ENCODE measurements around the gene OSM.
"Not testable (repeated sequence)": the region's sequence is repeated elsewhere in the genome, so short reads cannot be mapped to it uniquely, and the experiment has no call there.

The OSM gene

DNA sequence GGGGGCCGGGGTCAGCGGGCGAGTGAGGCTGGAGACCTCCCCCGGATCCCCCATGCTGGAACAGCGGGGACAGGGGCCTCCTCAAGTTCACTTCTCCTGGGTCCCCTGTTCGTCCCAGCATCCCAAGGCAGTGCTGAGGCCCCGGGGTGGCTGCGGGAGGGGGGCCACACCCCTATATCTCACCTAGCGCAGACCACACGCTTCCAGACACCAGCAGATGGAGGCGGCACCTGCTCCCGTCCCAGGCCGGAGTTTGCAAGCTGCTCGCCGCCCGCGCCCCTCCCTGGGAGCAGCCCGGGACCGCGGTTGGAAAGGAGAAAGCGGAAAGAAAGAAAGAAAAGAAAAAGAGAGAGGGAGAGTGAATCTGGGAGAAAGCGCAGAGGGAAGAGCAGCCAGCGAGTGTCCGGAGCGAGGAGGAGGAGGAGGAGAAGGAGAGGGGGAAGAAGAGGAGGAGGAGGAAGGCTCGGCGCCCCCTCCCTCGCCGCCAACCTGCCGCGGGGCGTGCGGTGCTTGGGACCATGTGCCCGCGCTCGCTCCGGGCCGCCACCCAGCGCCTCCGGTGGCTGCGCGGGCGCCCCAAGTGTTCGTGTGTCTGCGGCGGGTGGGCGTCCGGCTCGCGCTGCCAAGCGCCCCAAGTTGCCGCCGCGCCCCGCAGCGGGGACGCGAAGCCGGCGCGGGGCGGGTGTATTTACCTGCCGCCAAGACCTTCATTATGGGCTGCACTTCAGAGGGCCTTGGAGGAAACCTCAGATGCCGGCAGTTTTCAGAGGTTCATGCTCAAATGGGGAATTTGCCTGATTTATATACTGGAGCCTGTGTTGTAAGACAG is 20.5 kb downstream of the OSM start, which contains the start of gene LIF:
TSS of gene LIF (minus strand) at position 775 of the 829 bp plus-strand sequence. CDS start at position 711, 64 bp downstream.
- DNase-seq (ENCODE audit: low read depth in 1 of 2, low spot score in 1 of 2) = peak in 1 of 2 donors; percentile 30

DNA sequence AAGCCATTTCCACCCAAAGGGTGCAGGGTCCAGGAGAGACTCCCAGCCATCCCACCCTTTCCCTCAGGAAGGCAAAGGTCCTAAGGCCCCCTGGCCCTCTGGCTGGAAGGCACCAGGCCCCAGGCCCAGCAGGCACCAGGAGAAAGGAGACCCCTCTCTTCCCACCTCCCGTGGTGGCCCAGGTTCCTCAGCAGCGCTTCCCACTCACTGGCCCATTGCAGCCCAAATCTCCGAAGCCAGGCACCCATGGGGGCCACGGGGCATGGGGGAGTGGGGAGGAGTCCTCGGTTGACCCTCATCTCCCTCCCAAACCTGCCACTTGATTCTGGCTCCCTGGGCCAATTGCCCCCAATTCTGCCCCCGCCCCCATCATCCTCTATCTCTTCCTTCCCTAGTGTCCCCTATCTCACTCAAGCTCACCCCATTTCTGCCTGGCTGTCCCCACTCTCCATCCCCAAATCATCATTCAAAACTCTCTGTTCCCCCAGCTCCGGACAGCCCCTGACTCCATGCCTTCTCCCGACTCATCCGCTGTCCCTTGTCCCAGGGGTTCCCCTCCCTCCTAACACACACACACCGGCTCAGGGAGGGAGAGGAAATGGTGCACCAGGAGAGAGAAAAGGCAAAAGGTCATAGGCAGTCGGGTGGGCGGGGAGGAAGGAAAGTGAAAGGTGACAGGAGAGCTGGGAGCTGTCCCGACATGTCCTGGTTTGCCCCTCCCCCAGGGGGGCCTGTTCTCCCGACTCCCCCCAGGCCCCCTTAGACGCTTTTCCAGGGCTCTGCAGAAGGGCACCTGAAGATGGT is 21.3 kb downstream of the OSM start:
- DNase-seq (ENCODE audit: low read depth in 1 of 2, low spot score in 1 of 2) = no peak

DNA sequence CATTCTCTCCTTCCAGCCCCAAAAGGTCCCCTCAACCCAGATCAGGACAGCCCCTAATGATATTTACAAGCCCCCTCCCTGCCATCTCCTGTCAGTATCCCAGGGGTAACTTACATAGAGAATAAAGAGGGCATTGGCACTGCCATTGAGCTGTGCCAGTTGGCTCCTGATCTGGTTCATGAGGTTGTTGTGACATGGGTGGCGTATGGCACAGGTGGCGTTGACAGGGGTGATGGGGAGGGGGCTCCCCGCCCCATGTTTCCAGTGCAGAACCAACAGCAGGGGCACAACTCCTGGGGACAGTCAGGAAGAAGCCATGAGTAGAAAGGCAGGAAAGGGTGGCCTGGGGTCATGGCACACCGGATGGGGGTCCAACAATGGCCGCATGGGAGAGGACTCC is 22.0 kb downstream of the OSM start:
- DNase-seq (ENCODE audit: low read depth in 1 of 2, low spot score in 1 of 2) = no peak

DNA sequence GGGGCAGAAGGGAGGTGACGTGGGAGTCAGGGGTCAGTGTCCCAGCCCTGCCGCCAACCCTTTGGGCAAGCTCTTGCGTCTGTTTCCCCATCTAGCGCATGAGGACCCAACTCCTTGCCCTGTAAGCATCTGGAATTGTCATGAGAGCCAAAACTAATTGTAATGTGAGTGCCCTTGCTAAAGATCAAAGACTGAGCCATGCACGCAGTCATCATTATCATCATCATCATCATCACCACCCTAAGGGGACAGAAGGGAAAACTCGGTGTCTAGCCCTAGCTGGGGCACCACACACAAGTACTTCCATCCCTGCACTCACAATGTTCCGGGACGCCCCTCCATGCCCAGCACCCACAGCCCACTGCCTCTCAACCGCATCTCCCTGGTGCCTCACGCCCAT is 22.6 kb downstream of the OSM start:
- no peak for DNase-seq (ENCODE audit: low read depth in 1 of 2, low spot score in 1 of 2)

DNA sequence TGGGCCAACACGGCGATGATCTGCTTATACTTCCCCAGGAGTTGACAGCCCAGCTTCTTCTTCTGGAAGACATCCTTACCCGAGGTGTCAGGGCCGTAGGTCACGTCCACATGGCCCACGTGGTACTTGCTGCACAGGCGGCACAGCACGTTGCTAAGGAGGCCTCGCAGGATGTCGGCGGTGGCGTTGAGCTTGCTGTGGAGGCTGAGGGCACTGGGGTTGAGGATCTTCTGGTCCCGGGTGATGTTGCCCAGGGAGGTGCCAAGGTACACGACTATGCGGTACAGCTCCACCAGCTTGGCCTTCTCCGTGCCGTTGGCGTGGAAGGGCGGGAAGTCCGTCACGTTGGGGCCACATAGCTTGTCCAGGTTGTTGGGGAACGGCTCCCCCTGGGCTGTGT is 23.0 kb downstream of the OSM start:
- DNase-seq (ENCODE audit: low read depth in 1 of 2, low spot score in 1 of 2) = no peak

DNA sequence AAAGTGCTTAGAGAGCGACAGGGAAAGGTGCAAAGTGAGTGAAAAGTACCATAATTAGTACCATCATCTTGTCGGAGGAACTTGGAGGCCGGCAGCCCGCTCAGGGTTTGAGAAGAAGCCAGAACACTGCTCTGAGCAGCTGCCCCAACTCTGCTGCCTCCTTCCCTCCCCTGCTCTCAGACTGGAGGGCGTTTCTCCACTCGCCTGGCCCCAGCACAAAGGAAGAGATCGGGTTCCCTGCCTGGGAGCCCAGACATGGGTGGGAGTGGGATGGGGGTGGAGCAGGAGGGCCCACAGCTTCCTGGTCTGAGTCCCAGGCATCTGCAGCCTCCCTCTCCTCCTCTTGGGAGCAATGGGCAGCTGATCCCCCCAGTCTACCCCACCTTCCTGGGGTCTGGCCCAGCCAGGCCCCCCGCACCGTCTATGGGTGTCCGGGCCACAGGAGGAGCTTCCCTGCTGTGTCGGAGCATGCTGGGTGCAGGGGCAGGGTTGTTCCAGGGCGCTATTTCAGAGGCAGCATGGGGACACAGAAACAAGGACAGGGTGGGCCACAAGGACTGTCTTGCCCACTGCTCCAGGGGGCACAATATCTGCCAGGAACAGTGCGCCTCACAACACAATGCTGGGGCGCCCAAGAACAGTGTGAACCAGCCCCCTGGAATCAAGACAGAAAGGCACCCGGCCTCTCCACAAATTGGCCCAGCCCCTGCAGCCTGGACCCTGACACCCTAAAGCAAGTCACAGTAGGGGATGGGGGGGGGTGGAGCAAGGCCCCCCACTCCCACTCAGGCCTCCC is 24.9 kb downstream of the OSM start:
- DNase-seq (ENCODE audit: low read depth in 1 of 2, low spot score in 1 of 2) = no peak

DNA sequence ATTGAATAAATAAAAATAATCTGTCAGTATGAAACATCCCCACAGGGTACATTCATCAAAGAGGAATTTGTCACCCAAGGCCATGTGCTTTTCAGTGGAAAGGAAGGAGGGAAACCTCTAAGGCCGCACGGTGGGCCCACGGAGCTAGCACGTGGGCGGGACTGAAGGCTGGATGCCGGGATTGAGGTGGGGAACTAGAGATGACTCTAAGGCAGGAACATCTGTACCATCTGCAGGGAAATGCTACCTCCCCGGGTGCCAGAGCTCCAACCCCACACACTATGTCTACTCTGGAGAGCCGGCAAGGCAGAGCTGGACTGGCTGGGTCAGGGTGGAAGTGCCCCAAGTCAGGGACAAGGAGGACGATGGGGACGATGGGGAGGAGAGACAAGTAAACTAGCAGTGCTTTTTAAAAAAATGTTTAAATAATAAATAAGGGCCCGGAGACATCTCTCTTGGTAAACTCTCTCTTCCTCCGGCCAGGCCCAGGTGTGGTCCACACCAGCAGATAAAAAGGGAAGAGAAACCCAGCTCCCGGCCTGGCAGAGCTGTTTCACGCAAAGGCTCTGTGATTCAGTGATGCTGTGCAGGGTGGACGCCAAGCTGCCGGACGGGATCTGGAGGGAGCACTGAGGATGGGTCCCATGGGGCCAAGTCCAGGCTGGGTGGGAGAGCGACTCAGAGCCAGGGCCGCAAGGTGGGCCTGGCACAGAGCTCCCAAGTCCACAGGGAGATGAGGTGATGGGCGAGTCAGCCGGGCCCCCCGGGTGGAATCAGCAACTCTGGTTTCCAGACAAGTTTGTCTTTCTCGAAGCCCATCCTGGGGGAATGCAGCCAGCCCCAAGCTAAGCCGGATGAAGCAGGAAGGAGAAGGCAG is 25.9 kb downstream of the OSM start:
- DNase-seq (ENCODE audit: low read depth in 1 of 2, low spot score in 1 of 2) = no peak

DNA sequence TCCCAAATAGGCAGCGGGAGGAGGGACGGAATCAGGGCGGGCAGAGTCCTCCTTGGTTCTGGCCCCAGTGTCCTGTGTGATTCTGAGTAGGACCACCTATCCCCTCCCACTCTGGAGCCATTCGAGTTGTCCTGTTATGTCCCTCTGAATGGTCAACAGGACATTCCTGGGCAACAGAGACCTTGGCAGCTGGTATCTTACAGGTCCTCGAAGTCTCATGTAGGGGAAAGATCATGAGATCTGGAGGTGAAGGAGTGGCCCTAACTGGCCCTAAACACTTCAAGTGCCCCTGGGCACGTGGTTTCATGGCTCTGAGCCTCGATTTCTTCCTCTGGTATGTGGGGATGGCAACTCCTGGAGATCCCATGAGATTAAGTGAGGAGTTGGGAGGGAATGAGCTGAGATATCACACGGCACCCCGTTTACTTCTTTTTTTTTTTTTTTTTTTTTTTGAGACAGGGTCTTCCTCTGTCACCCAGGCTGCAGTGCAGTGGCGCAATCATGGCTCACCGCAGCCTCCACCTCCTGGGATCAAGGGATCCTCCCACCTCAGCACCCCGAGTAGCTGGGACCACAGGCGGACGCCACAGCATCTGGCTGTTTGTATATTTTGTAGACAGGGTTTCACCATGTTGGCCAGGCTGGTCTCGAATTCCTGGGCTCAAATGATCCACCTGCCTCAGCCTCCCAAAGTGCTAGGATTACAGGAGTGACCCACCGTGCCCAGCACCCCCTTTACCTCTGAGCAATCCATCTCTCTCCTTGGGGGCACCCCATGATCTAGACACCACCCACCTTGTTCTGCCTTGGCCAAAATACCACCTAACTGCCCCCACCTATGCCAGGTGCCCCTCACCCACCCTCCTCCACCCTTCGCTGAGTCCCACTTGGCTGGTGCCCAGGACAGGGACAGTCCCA is 26.9 kb downstream of the OSM start:
- no peak for DNase-seq (ENCODE audit: low read depth in 1 of 2, low spot score in 1 of 2)

DNA sequence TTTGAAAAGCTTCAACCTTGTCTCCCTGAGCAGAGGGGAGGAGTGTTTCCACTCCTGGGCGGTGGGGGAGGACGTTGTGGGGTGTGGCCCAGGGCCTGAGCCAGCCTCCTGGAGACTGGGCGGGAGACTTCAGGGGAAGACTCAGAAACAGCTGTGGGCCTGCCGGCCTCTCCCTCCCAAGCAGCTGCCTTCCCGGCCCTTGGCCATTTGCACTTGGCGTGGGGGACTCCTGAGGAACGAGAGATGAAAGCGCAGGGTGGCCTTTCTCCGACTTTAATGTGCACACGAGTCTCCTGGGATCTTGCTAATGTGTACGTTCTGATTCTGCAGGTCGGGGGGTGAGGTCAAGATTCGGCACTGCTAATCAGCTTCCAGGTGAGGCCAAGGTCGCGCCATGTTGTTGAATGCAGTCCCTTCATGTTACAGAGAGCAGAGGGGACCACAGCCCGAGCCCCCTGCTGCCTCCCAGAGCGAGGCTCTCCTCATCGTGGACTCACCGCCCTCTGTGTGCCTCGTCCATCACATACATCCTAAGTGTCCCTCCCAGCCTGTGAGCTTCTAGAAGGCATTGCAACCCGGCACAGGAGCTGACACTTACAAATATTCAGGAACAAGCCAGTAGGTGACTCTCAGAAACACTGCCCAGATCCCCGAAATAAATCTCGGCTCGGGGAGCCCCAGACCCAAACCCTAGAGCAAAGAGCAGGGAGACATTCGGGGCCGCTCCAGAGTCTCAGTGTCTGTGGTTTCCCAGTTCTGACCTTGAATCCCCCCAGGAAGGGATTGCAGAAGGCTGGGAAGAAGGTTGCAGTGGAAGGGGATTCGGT is 27.8 kb downstream of the OSM start:
- no peak for DNase-seq (ENCODE audit: low read depth in 1 of 2, low spot score in 1 of 2)

DNA sequence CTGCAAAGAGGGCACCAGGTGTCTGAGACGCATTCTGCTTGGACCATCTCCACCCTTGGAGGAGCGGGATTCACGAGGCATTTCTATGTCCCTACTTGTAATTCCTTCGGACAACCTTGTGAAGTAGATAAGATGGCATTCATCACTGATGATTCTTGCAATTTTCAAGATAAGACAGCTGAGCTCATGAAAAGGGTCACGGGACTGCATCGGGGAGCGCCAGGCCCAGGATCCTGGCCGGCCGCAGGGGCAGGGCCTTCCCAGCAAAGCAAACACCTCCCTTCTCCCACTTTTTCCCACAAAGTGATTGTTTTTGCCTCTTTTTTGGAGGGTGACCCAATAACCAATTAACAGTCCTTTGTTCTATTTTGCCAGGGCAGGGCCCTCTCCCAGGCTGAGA is 28.5 kb downstream of the OSM start:
- no peak for DNase-seq (ENCODE audit: low read depth in 1 of 2, low spot score in 1 of 2)

DNA sequence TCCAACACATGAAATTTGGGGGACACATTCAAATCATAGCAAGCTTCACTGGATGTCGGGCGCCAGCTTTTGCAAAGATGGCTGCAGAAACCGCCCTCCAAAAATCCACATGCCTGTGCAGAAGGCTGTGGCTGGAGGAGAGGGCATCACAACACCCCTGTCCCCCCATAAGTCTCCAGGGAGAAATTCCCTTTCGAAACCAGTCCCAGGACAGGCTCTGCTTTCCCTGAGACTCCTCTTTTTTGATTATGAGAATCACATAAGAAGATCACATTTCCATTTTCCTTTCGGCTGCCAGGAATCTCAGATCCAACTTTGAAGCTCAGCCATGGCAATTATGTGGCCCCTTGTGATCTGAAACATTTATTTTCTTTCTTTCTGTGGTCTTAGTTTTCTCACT is 29.8 kb downstream of the OSM start:
- DNase-seq (ENCODE audit: low read depth in 1 of 2, low spot score in 1 of 2) = no peak

DNA sequence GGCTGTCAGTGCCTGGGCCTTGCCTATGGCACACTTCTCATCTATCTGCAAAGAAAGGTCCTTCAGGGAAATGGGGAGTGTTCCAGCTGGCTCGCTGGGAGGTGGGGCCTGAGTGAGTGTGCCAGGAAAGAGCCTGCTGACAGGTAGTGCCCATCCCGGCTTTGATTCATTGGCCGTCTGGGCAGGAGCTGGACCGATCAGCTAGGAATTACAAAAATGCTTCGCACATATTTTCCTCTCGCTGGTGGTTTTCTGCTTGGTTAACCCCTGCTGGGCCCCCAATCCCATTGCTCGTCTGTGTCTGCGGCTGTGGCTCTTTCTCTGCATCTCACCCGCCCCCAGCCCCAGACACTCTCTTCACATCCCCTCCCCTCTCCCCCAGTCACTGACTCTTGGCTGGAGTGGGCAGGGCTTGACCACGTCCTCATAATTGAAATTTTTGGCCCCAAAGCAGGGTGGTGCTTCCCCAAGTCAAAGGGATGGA is 30.9 kb downstream of the OSM start:
- no peak for DNase-seq (ENCODE audit: low read depth in 1 of 2, low spot score in 1 of 2)

DNA sequence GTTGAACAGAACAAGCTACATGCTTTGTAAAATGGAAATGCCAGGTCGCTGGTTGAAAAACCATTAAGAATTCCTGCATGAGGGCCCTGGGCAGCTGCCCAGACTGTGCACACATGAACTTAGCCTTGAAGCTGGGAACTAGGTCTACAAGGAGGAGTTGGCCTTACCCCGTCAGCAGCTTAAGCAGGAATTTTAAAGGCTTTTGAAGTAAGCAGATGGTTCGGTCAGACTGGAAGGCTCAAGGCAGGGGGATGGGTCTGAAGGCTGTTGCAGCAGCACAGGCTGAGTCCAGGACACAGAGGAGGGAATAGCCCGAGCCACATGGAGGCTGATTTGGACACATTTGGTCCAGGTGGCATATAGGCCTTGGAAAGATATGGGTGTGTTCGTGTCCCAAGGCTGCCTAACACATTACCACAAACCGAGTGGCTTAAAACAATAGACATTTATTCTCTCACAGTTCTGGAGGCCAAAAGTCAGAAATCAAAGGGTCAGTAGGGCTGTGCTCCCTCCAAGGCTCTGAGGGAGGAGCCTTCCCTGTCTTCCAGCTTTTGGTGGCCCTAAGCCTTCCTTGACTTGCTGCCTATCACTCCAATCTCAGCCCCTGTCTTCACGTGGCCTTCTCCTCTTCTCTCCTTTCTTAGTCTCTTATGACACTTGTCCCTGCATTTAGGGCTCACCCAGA is 31.7 kb downstream of the OSM start:
- no peak for DNase-seq (ENCODE audit: low read depth in 1 of 2, low spot score in 1 of 2)

DNA sequence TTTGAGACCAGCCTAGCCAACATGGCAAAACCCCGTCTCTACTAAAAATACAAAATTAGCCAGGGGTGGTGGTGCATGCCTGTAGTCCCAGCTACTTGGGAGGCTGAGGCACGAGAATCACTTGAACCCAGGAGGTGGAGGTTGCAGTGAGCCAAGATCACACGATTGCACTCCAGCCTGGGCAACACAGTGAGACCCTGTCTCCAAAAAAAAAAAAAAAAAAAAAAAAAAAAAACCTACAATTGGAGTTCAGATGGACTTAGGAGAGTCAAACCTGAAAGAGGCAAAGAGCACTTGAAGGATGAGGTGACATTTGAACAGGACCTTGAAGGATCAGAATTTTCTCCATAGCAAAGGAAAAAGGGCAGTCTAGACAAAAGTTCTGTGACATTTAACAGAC is 32.3 kb downstream of the OSM start:
- DNase-seq (ENCODE audit: low read depth in 1 of 2, low spot score in 1 of 2) = not testable (repeated sequence)

DNA sequence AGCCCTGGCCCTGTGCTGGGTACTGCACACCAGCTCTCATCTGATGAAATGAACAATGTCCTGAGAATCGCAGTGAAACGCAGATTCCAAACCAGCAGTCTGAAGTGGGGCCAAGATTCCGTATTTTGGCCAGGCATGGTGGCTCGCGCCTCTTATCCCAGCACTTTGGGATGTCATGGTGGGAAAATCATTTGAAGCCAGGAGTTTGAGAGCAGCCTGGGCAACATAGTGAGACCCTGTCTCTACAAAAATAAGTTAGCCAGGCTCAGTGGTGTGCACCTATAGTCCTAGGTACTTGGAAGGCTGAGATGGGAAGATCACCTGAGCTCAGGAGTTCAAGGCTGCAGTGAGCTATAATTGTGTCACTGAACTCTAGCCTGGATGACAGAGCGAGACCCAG is 33.1 kb downstream of the OSM start:
- no peak for DNase-seq (ENCODE audit: low read depth in 1 of 2, low spot score in 1 of 2)

DNA sequence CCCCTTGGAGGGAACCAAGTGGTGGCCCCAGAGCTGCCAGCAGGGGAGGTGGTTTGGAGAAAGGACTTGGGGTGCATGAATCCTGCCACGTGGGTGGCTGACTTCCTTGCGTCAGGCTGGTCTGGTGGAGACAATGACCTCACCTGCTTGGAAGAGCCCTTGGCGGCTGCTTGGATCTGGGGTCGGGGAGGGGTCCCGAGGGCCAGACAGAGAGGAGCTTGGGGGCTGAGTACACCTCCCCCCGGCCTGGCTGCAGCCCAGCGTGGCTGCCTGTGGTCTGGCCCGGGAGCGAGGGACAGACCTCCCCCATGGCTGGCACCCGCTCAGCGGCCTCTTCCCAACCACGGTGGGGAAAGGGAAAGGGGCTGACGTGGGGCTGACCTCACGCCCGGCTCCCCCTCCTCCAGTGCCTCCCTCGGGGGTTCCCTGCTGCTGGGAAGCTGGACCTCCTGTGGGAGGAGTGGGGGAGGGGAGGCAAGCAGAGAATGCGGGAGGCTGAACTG is 33.9 kb downstream of the OSM start:
- no peak for DNase-seq (ENCODE audit: low read depth in 1 of 2, low spot score in 1 of 2)

DNA sequence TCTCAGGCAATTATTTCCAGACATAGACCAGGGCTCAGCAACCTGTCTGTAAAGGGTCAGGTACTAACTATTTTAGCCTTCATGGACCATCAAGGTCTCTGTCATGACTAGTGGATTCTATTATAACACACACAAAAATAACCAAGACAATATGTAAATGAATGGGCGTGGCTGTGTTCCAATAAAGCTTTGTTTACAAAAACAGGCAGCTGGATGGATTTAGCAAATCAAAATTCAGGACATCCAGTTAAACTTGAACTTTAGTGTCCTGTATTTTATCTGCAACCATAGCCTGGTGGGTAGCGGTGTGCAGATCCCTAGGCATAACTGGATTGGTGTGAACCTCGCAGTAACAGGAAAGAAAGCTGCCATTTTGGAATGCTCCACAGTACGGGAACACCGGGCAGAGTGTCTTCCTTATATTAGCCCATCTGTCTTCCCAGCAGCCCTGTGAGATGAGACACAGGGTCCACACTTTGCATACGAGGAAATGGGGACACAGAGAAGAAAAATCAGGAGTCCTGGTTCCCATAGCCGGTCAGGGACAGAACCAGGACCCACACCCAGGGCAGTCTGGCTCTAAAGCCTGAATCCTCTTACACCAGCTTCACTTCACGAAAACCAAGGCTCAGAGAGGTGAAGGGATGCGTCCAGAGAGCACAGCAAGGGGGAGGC is 35.7 kb downstream of the OSM start:
- DNase-seq (ENCODE audit: low read depth in 1 of 2, low spot score in 1 of 2) = no peak
